ENCODE measurements around the gene UNC5B.

Gene UNC5B

GRCh38 chr10:71207578-71207977, 4.8 kb upstream of the UNC5B start:
- Histone ChIP-seq H3K27ac (ENCODE audit: low read depth, low read length, severe bottlenecking) (no peak overlapping the region), H3K4me3 (ENCODE audit: extremely low read depth, insufficient read depth, low read length, poor library complexity, severe bottlenecking) (no peak overlapping the region), H3K4me1 (ENCODE audit: control insufficient read depth, insufficient read depth, low read length, poor library complexity, severe bottlenecking) (no peaks in the 10 kb centered on the region), H3K9me3 (ENCODE audit: control insufficient read depth, low read length) (no peaks in the 10 kb centered on the region), H3K36me3 (ENCODE audit: control insufficient read depth, insufficient read depth, low read length) (no peaks in the 10 kb centered on the region)

- 20% methylated on average over 1 of the region's 4 CpGs; no CpG with 5 or more reads in 1 of the 2 experiments for WGBS, 2 experiments (ENCODE audit: insufficient coverage in 2 of 2)
These were observed 3.0 kb upstream of the UNC5B start for GRCh38 chr10:71209352-71209715.

DNA sequence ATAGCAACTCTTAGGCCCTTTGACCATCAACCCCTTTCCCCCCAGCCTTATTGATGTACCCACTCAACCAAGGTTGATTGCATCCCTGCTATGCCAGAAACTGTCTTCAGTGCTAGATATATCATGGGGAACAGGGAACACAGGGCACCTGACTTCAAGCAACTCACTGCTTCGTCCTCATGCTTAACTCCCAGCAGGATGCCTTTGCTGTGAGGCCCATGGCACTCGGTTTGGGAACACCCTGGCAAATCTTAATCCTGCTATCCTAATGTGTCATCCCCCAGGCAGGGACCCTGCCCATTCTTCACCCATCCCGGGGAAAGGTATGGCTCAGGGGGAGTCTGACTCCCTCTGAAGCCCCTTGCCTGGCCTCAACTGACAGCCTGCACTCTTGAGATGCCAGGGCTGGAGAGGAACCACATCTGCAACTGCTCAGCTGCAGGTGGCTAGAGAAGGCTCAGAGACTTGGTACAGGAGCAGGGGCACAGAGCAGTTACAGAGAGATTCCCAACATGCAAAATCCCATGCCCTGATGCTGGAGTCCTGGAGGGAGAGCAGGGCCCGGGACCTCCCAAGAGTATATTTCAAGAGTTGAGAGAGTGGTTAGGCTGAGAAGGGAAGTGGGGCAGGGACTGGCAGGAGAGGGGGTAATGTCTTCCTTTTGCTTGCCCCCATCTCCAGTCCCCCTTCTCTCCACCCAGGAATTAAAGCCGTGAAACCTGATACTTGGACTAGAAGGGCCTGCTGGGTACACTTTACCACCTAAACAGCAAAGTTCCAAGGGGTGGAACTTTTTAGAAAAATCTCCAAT, 2.4 kb upstream of the UNC5B start:
- Histone ChIP-seq H3K9me3 (ENCODE audit: control insufficient read depth, low read length) (no peaks in the 10 kb centered on the region), H3K27ac (ENCODE audit: low read depth, low read length, severe bottlenecking) (no peak overlapping the region), H3K4me3 (ENCODE audit: extremely low read depth, insufficient read depth, low read length, poor library complexity, severe bottlenecking) (no peak overlapping the region), H3K36me3 (ENCODE audit: control insufficient read depth, insufficient read depth, low read length) (peaks cover 6% of the 10 kb centered on the region), H3K4me1 (ENCODE audit: control insufficient read depth, insufficient read depth, low read length, poor library complexity, severe bottlenecking) (peaks cover 8% of the 10 kb centered on the region)
- 47 to 50% methylated on average over 2 to 4 of the region's 5 CpGs for WGBS, 2 experiments (ENCODE audit: insufficient coverage in 2 of 2)

More at GRCh38 chr10:71209352-71209715, 3.0 kb upstream of the UNC5B start:
- H3K4me1 ChIP-seq (ENCODE audit: control insufficient read depth, insufficient read depth, low read length, poor library complexity, severe bottlenecking) = peaks cover 2% of the 10 kb centered on the region
- no peaks in the 10 kb centered on the region for H3K9me3 ChIP-seq (ENCODE audit: control insufficient read depth, low read length)
- H3K4me3 ChIP-seq (ENCODE audit: extremely low read depth, insufficient read depth, low read length, poor library complexity, severe bottlenecking) = no peak overlapping the region
- no peaks in the 10 kb centered on the region for H3K36me3 ChIP-seq (ENCODE audit: control insufficient read depth, insufficient read depth, low read length)
- H3K27ac ChIP-seq (ENCODE audit: low read depth, low read length, severe bottlenecking) = no peak overlapping the region

DNA sequence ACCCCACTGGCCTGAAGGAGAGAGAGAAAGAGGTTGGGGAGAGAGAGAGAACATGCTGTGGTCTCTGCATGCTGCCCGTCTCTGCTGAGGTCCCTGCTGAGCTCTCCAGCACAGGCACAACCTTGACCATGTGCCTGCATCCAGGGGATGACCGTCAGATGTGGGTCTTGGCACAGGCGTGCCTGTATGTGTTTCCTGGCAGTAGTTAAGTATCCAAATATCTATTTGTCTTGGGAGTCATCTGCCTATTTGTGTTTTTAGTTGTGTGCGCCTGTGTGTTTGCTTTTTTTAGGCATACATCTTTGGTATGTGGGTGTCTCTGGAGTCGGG, 1.9 kb upstream of the UNC5B start:
- Histone ChIP-seq H3K36me3 (ENCODE audit: control insufficient read depth, insufficient read depth, low read length) (peaks cover 10% of the 10 kb centered on the region), H3K4me3 (ENCODE audit: extremely low read depth, insufficient read depth, low read length, poor library complexity, severe bottlenecking) (no peak overlapping the region), H3K27ac (ENCODE audit: low read depth, low read length, severe bottlenecking) (no peak overlapping the region), H3K9me3 (ENCODE audit: control insufficient read depth, low read length) (no peaks in the 10 kb centered on the region), H3K4me1 (ENCODE audit: control insufficient read depth, insufficient read depth, low read length, poor library complexity, severe bottlenecking) (peaks cover 13% of the 10 kb centered on the region)
- 63 to 73% methylated on average over 2 to 3 of the region's 5 CpGs for WGBS, 2 experiments (ENCODE audit: insufficient coverage in 2 of 2)

GRCh38 chr10:71211053-71211452, 1.3 kb upstream of the UNC5B start:
- 83% methylated on average over 2 of the region's 4 CpGs; no CpG with 5 or more reads in 1 of the 2 experiments for WGBS, 2 experiments (ENCODE audit: insufficient coverage in 2 of 2)
- no peak overlapping the region for H3K27ac ChIP-seq (ENCODE audit: low read depth, low read length, severe bottlenecking)
- H3K9me3 ChIP-seq (ENCODE audit: control insufficient read depth, low read length) = no peaks in the 10 kb centered on the region
- peaks cover 18% of the 10 kb centered on the region for H3K4me1 ChIP-seq (ENCODE audit: control insufficient read depth, insufficient read depth, low read length, poor library complexity, severe bottlenecking)
- H3K36me3 ChIP-seq (ENCODE audit: control insufficient read depth, insufficient read depth, low read length) = peaks cover 10% of the 10 kb centered on the region
- H3K4me3 ChIP-seq (ENCODE audit: extremely low read depth, insufficient read depth, low read length, poor library complexity, severe bottlenecking) = no peak overlapping the region

DNA sequence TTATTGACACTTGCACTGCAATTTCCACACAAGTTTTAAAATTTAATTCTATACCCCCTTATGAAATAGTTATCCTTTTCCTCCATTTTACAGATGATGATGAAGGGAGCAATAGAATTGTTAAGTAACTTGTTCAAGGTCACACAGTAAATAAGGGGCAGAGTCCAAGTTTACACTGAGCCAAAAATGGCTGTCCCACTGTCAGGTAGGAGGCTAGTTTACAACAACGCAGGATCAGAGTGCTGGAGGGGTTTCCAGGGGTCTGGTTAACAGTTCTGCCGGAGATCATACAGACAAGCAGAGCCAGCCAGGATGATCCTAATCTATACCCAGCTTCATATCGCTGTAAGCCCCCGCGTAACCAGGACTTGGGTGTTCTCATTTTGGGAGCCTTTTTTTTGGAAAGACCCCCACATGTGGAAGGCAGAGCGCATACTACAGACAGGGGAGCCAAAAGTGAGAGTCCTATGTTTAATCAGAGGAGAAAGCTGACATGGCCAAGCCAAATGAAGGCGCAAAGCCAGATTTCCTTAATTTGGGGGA, 524 bp upstream of the UNC5B start:
- H3K9me3 ChIP-seq (ENCODE audit: control insufficient read depth, low read length) = no peaks in the 10 kb centered on the region
- peaks cover 26% of the 10 kb centered on the region for H3K4me1 ChIP-seq (ENCODE audit: control insufficient read depth, insufficient read depth, low read length, poor library complexity, severe bottlenecking)
- WGBS, 2 experiments (ENCODE audit: insufficient coverage in 2 of 2) = 21 to 29% methylated on average over 7 of the region's 7 CpGs
- H3K4me3 ChIP-seq (ENCODE audit: extremely low read depth, insufficient read depth, low read length, poor library complexity, severe bottlenecking) = peak overlapping the region; percentile 99
- H3K27ac ChIP-seq (ENCODE audit: low read depth, low read length, severe bottlenecking) = no peak overlapping the region
- peaks cover 10% of the 10 kb centered on the region for H3K36me3 ChIP-seq (ENCODE audit: control insufficient read depth, insufficient read depth, low read length)

- peak overlapping the region; percentile 36 for H3K27ac ChIP-seq (ENCODE audit: low read depth, low read length, severe bottlenecking)
- 0 to 1% methylated on average over 24 to 26 of the region's 36 CpGs for WGBS, 2 experiments (ENCODE audit: insufficient coverage in 2 of 2)
- H3K4me1 ChIP-seq (ENCODE audit: control insufficient read depth, insufficient read depth, low read length, poor library complexity, severe bottlenecking) = peaks cover 31% of the 10 kb centered on the region
- H3K9me3 ChIP-seq (ENCODE audit: control insufficient read depth, low read length) = no peaks in the 10 kb centered on the region
- H3K4me3 ChIP-seq (ENCODE audit: extremely low read depth, insufficient read depth, low read length, poor library complexity, severe bottlenecking) = peak overlapping the region; percentile 99
- H3K36me3 ChIP-seq (ENCODE audit: control insufficient read depth, insufficient read depth, low read length) = peaks cover 10% of the 10 kb centered on the region
These were observed 804 bp downstream of the UNC5B start for GRCh38 chr10:71213127-71213621.

GRCh38 chr10:71213761-71214440, 1.5 kb downstream of the UNC5B start:
- Histone ChIP-seq H3K9me3 (ENCODE audit: control insufficient read depth, low read length) (no peaks in the 10 kb centered on the region), H3K36me3 (ENCODE audit: control insufficient read depth, insufficient read depth, low read length) (peaks cover 17% of the 10 kb centered on the region), H3K4me3 (ENCODE audit: extremely low read depth, insufficient read depth, low read length, poor library complexity, severe bottlenecking) (peak overlapping the region; percentile 99), H3K4me1 (ENCODE audit: control insufficient read depth, insufficient read depth, low read length, poor library complexity, severe bottlenecking) (peaks cover 38% of the 10 kb centered on the region), H3K27ac (ENCODE audit: low read depth, low read length, severe bottlenecking) (peak overlapping the region; percentile 71)
- 0% methylated on average over 25 to 27 of the region's 33 CpGs for WGBS, 2 experiments (ENCODE audit: insufficient coverage in 2 of 2)

DNA sequence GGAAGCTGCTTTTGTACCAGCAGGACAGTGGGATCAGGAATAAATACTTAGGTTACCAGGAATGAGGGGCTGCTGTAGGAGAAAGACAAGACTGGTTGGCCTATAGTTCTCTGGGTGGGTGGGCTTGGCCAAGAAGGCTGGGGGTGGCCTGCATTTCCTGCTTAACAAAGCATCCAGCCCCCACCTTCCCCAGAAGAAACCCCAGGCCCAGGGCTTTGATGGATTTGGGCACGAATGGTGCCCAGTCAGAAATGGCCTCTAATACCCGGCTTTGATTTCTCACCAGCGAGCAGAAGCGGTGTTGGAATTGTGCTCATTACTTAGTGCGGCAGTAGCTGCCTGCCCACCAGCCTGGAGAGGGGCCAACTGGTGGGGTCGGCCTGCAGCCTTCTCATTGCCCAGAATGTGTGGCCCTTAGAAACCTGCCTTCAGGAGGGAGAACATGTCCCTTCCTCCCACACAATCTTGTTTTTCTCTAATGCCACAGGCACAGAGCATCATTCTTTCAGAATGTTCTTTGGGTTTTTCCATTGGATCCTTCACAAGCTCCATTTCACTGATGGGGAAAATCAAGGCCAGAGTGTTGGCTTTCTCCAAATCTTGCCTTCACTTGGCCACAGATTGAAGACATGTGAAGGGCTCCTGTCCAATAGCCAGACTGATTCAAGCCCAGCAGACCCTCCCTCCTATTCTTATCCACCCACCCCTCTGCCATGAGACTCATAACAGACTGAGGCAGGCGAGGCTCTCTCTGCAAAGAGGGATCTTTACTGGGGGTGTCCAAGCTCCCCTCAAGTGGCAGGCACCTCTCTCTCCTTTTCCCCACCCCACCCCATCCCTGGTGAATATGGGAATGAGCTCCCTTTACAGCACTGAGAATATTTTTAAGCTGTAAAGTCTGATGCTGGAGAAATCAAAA, 2.5 kb downstream of the UNC5B start:
- Histone ChIP-seq H3K4me1 (ENCODE audit: control insufficient read depth, insufficient read depth, low read length, poor library complexity, severe bottlenecking) (peaks cover 42% of the 10 kb centered on the region), H3K4me3 (ENCODE audit: extremely low read depth, insufficient read depth, low read length, poor library complexity, severe bottlenecking) (peak overlapping the region; percentile 99), H3K9me3 (ENCODE audit: control insufficient read depth, low read length) (no peaks in the 10 kb centered on the region), H3K27ac (ENCODE audit: low read depth, low read length, severe bottlenecking) (peak overlapping the region; percentile 49), H3K36me3 (ENCODE audit: control insufficient read depth, insufficient read depth, low read length) (peaks cover 24% of the 10 kb centered on the region)
- WGBS, 2 experiments (ENCODE audit: insufficient coverage in 2 of 2) = 76 to 77% methylated on average over 6 of the region's 7 CpGs

GRCh38 chr10:71216363-71216695, 4.0 kb downstream of the UNC5B start:
- peak overlapping the region; percentile 13 for H3K27ac ChIP-seq (ENCODE audit: low read depth, low read length, severe bottlenecking)
- peaks cover 38% of the 10 kb centered on the region for H3K36me3 ChIP-seq (ENCODE audit: control insufficient read depth, insufficient read depth, low read length)
- peak overlapping the region; percentile 99 for H3K4me3 ChIP-seq (ENCODE audit: extremely low read depth, insufficient read depth, low read length, poor library complexity, severe bottlenecking)
- peaks cover 55% of the 10 kb centered on the region for H3K4me1 ChIP-seq (ENCODE audit: control insufficient read depth, insufficient read depth, low read length, poor library complexity, severe bottlenecking)
- WGBS, 2 experiments (ENCODE audit: insufficient coverage in 2 of 2) = 43 to 45% methylated on average over 1 of the region's 1 CpG
- H3K9me3 ChIP-seq (ENCODE audit: control insufficient read depth, low read length) = no peaks in the 10 kb centered on the region
